Endothelial cell of umbilical vein (primary cell): Measurements from ENCODE around the gene CXCL3. TPM values are rescaled to one million over a fixed set of nuclear protein-coding genes. Genes with fewer than 3 reads are reported as not detected.

Source experiments
- BruUV-seq: library from RNA; stranded (reverse); fragments of 400-500 nt; replicated peaks from 2 replicates; lab custom pipeline; 2021; lab: Mats Ljungman, UMichigan
- CTCF ChIA-PET: fragments of 300-600, 350-600 bp; sonication (Branson Sonifier 250); formaldehyde crosslinking; loops from one replicate; lab custom pipeline; 2021; ENCODE audit warnings: antibody characterized with exemption, inconsistent platforms; lab: Charles Lee
- POLR2A ChIA-PET: fragments of 300-600, 350-600 bp; sonication (Branson Sonifier 250); formaldehyde crosslinking; loops from one replicate; lab custom pipeline; 2021; ENCODE audit warnings: antibody characterized with exemption, inconsistent platforms; lab: Charles Lee
- DNase-seq: peaks from one replicate; pipeline ENCODE4 v3.0.0-alpha.2; 2011; ENCODE audit warnings: low read depth, low spot score
- FAIRE-seq: peaks from 2 replicates; lab custom pipeline; 2011; peaks lifted over from hg19 to GRCh38; lab: Jason Lieb, UNC
- H2AFZ ChIP-seq: 2 replicates; pipeline ENCODE4 v1.6.0; 2012; ENCODE audit warnings: low read depth, low read length, control low read depth, inconsistent platforms
- H3K27ac ChIP-seq: 2 replicates; pipeline ENCODE4 v1.5.1; 2011; ENCODE audit warnings: low read depth, mild to moderate bottlenecking, control low read depth, low read length, moderate library complexity; ENCODE audit not compliant: insufficient read depth
- H3K27me3 ChIP-seq, 2 experiments: 2 replicates each; pipeline versions ENCODE4 v1.6.0 to v1.6.1; 2011; ENCODE audit warnings: low read length in 2 of 2, mixed read lengths in 1 of 2; ENCODE audit not compliant: control insufficient read depth in 2 of 2, insufficient read depth in 2 of 2
- H3K36me3 ChIP-seq, 2 experiments: 2 replicates in 1 of 2; 3 replicates in 1 of 2; pipeline ENCODE4 v1.5.1; 2011; ENCODE audit warnings: low read length in 2 of 2, mild to moderate bottlenecking in 1 of 2, moderate library complexity in 1 of 2; ENCODE audit not compliant: control insufficient read depth in 2 of 2, insufficient read depth in 2 of 2; ENCODE audit errors: extremely low read depth in 1 of 2
- H3K4me1 ChIP-seq: 3 replicates; pipeline ENCODE4 v1.5.1; 2011; ENCODE audit warnings: mild to moderate bottlenecking, low read length; ENCODE audit not compliant: control insufficient read depth, insufficient read depth; ENCODE audit errors: extremely low read depth
- H3K4me2 ChIP-seq: 2 replicates; pipeline ENCODE4 v1.6.1; 2011; ENCODE audit warnings: low read length, control low read depth, mixed read lengths; ENCODE audit not compliant: insufficient read depth
- H3K4me3 ChIP-seq, 3 experiments: fragments of 200-600 bp in 1 of 3; sonication (generic), shearing (Covaris generic) in 1 of 3; replicated peaks in 1 of 3; 2 replicates each; pipeline ENCODE4 v1.5.1; 2011 to 2016; ENCODE audit warnings: control low read depth in 3 of 3, low read length in 3 of 3, mild to moderate bottlenecking in 2 of 3, inconsistent platforms in 1 of 3, low read depth in 1 of 3, moderate library complexity in 1 of 3; ENCODE audit not compliant: insufficient read depth in 1 of 3
- H3K79me2 ChIP-seq: 2 replicates; pipeline ENCODE4 v1.6.0; 2012; ENCODE audit warnings: low read length, inconsistent platforms; ENCODE audit not compliant: control insufficient read depth, insufficient read depth
- H3K9ac ChIP-seq: replicated peaks from 2 replicates; pipeline ENCODE3; 2011; ENCODE audit warnings: low read length, control low read depth; ENCODE audit not compliant: insufficient read depth; ENCODE audit errors: extremely low read depth
- H3K9me1 ChIP-seq: replicated peaks from 3 replicates; pipeline ENCODE4 v1.6.0; 2011; ENCODE audit warnings: mild to moderate bottlenecking, low read length; ENCODE audit not compliant: control insufficient read depth, insufficient read depth; ENCODE audit errors: extremely low read depth
- H3K9me3 ChIP-seq: replicated peaks from 2 replicates; pipeline ENCODE4 v1.5.1; 2012; ENCODE audit warnings: low read length, inconsistent platforms; ENCODE audit not compliant: control insufficient read depth, insufficient read depth
- H4K20me1 ChIP-seq: replicated peaks from 2 replicates; pipeline ENCODE3; 2011; ENCODE audit warnings: mild to moderate bottlenecking, low read length; ENCODE audit not compliant: control insufficient read depth, insufficient read depth; ENCODE audit errors: extremely low read depth
- CTCF ChIP-seq, 2 donors: IDR thresholded peaks; 1 replicate in 1 of 2; 2 replicates in 1 of 2; pipeline ENCODE4 v1.5.1; 2011; ENCODE audit warnings: low read length in 2 of 2, mild to moderate bottlenecking in 2 of 2, moderate library complexity in 2 of 2, control low read depth in 1 of 2, inconsistent platforms in 1 of 2, low read depth in 1 of 2; ENCODE audit not compliant: insufficient read depth in 1 of 2; ENCODE audit errors: extremely low read depth in 1 of 2
- EZH2 ChIP-seq: IDR thresholded peaks from 2 replicates; pipeline ENCODE4 v1.6.1; 2012; ENCODE audit warnings: borderline replicate concordance, low read depth, mild to moderate bottlenecking, moderate library complexity, low read length, inconsistent platforms; ENCODE audit not compliant: severe bottlenecking
- FOS ChIP-seq: IDR thresholded peaks from 2 replicates; pipeline ENCODE4 v1.6.1; 2011; ENCODE audit warnings: mild to moderate bottlenecking, low read length, moderate library complexity, borderline replicate concordance; ENCODE audit not compliant: insufficient read depth
- GATA2 ChIP-seq: IDR thresholded peaks from 2 replicates; pipeline ENCODE4 v1.7.0; 2011; ENCODE audit warnings: low read depth, mild to moderate bottlenecking, moderate library complexity, mixed read lengths, low read length; ENCODE audit not compliant: insufficient read length, insufficient read depth
- JUN ChIP-seq: IDR thresholded peaks from 2 replicates; pipeline ENCODE4 v1.6.1; 2011; ENCODE audit warnings: borderline replicate concordance, low read depth; ENCODE audit not compliant: insufficient read length, insufficient read depth
- MAX ChIP-seq: IDR thresholded peaks from 2 replicates; pipeline ENCODE4 v1.6.1; 2011; ENCODE audit not compliant: insufficient read depth, insufficient read length
- MYC ChIP-seq: IDR thresholded peaks from one replicate; pipeline ENCODE4 v1.6.1; 2011; ENCODE audit warnings: mild to moderate bottlenecking, low read depth, low read length
- POLR2A ChIP-seq: IDR thresholded peaks from 2 replicates; pipeline ENCODE4 v1.6.1; 2012; ENCODE audit warnings: low read depth, mild to moderate bottlenecking, control low read depth, low read length
- POLR2AphosphoS5 ChIP-seq: IDR thresholded peaks from 2 replicates; pipeline ENCODE4 v1.6.1; 2012; ENCODE audit warnings: low read depth, mild to moderate bottlenecking, control low read depth, low read length, moderate library complexity; ENCODE audit not compliant: insufficient read depth
- dilution Hi-C: fragments of 300-500 bp; cut with MboI; formaldehyde crosslinking; loops from one replicate; pipeline ENCODE4 v1.15.0; 2019; ENCODE audit warnings: low sequenced_read_pairs; ENCODE audit not compliant: extremely low pct_ligation_motif_present
- intact Hi-C: fragments of 100-400 bp; cut with micrococcal nuclease; formaldehyde crosslinking; loops from one replicate; pipeline ENCODE4 v1.10.0; 2022
- polyA plus RNA-seq, 4 experiments: library from polyadenylated mRNA; depleted of rRNA in 3 of 4; stranded (reverse) in 3 of 4; unstranded in 1 of 4; fragments of >200 nt; gene quantifications; 2 replicates each; pipeline versions ENCODE4 v1.2.1 to v1.2.3, GENCODE V29; 2011 to 2012; ENCODE audit warnings: missing spikeins in 1 of 4
- total RNA-seq: library from RNA; stranded (reverse); gene quantifications from 2 replicates; pipeline ENCODE4 v1.2.3, GENCODE V29; 2021

CXCL3 gene
- total and polyA plus RNA-seq, 2 donors (not counting 3 experiments of a cell fraction or from before 2014, with no cell fraction given), result 1.1 to 1.3 TPM

GRCh38 chr4:74047152-74047551 lies 8.7 kb upstream of the CXCL3 start:
- POLR2A ChIA-PET, result no interaction called here
- CTCF ChIA-PET, result no interaction called here
- BruUV-seq, result no TSS peak
- Histone ChIP-seq H3K79me2 (no peaks in the 10 kb centered on the region), H3K4me2 (no peak overlapping the region), H4K20me1 (no peaks in the 10 kb centered on the region), H3K9me3 (no peaks in the 10 kb centered on the region), H3K4me1 (peaks cover 6% of the 10 kb centered on the region), H3K27me3 (no peaks in the 10 kb centered on the region), H3K27ac (no peak overlapping the region), H2AFZ (no peak overlapping the region), H3K9me1 (no peaks in the 10 kb centered on the region), H3K9ac (no peak overlapping the region), H3K36me3 (no peaks in the 10 kb centered on the region), H3K4me3 (no peak overlapping the region)
- FAIRE-seq, result no peak
- dilution Hi-C loops, result no loop called here
- no peak for TF ChIP-seq MYC
- TF ChIP-seq MAX, result no peak
- TF ChIP-seq POLR2AphosphoS5, result no peak
- no peak for TF ChIP-seq POLR2A
- TF ChIP-seq FOS, result no peak
- no peak for TF ChIP-seq EZH2
- no peak for TF ChIP-seq JUN
- no peak for TF ChIP-seq CTCF (IDR thresholded peaks at IDR 0.05; ENCODE audit: extremely low read depth in 1 of 2, insufficient read depth in 1 of 2, low read depth in 1 of 2, low read length in 2 of 2)
- no peak for TF ChIP-seq GATA2
- DNase-seq, result no peak
- intact Hi-C loops, result no loop called here
